Choroid plexus epithelial cell (primary cell): ENCODE data around the gene TRANK1.
"Not testable (repeated sequence)": the region's sequence is repeated elsewhere in the genome, so short reads cannot be mapped to it uniquely, and the experiment has no call there.

Experiments
- DNase-seq: peaks from one replicate; pipeline ENCODE4 v3.0.0-alpha.2; 2010; ENCODE audit warnings: low read depth
- H3K4me3 ChIP-seq: 2 replicates; pipeline ENCODE4 v1.5.1; 2011; ENCODE audit warnings: low read depth, mild to moderate bottlenecking, control low read depth, low read length, moderate library complexity
- CTCF ChIP-seq: conservative IDR thresholded peaks from 2 replicates; pipeline ENCODE4 v1.5.1; 2011; ENCODE audit warnings: low read depth, mild to moderate bottlenecking, control low read depth, inconsistent platforms, low read length, moderate library complexity

TRANK1 gene

DNA sequence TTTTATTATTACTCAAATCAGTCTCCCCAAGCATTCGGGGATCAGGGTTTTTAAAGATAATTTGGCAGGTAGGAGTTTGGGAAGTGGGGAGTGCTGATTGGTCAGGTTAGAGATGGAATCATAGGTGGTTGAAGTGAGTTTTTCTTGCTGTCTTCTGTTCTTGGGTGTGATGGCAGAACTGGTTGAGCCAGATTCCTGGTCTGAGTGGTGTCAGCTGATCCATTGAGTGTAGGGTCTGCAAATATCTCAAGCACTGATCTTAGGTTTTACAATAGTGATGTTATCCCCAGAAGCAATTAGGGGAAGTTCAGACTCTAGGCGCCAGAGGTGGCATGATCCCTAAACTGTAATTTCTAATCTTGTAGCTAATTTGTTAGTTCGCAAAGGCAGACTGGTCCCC lies 20.6 kb upstream of the TRANK1 start:
- DNase-seq = no peak
- no peak for TF ChIP-seq CTCF
- no peak overlapping the region for H3K4me3 ChIP-seq

GRCh38 chr3:36964817-36965216 lies 20.0 kb upstream of the TRANK1 start:
- no peak for TF ChIP-seq CTCF
- no peak for DNase-seq
- no peak overlapping the region for H3K4me3 ChIP-seq

DNA sequence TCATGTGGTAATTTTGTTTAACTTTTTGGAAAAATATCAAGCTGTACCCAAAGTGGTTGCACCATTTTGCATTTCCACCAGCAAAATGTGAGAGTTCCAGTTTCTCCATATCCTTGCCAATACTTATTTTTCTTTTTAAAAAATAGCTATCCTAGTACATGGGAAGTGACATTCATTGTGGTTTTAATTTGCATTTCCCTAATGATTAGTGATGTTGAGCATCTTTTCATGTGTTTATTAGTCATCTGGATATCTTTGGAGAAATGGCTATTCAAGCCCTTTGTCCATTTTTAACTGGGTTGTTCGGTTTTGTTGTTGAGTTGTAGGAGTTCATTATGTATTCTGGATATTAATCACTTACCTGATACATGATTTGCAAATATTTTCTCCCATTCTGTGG lies 19.5 kb upstream of the TRANK1 start:
- no peak for TF ChIP-seq CTCF

GRCh38 chr3:36963008-36963407 lies 18.2 kb upstream of the TRANK1 start:
- not testable (repeated sequence) for DNase-seq, H3K4me3 ChIP-seq

More for the DNA sequence above, 19.5 kb upstream of the TRANK1 start:
- H3K4me3 ChIP-seq = no peak overlapping the region
- no peak for DNase-seq

GRCh38 chr3:36960502-36960901 lies 15.6 kb upstream of the TRANK1 start:
- TF ChIP-seq CTCF = no peak
- H3K4me3 ChIP-seq = no peak overlapping the region
- DNase-seq = no peak

DNA sequence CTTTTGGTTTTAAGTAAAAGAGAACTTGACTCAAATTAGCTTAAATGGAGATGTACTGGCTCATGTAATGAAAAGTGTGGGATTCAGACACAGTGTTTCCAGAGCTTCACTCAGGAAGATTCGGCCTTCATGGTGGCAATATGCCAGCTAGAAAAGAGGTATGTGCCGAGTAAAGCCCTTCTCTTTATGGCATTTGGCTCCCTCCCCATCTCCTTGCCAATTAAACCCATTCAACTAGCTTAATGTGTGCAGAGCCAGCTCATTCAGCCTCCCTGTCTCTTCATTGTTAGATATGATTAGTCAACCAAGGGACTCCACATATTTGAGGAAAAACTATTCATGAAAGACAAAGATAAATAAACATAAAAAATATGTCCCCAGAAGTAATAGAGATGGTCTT lies 15.0 kb upstream of the TRANK1 start:
- no peak overlapping the region for H3K4me3 ChIP-seq
- DNase-seq = no peak
- TF ChIP-seq CTCF = no peak

GRCh38 chr3:36957862-36958686 lies 13.2 kb upstream of the TRANK1 start:
- peak overlapping the region; percentile 25 for H3K4me3 ChIP-seq
- no peak for TF ChIP-seq CTCF
- peak; percentile 59 for DNase-seq
